HS-5 (cell line): Measurements from ENCODE around the gene TRIM13.
"Not testable (repeated sequence)": the region's sequence is repeated elsewhere in the genome, so short reads cannot be mapped to it uniquely, and the experiment has no call there.

Experiments
- DNase-seq: peaks from one replicate; pipeline ENCODE4 v3.0.0-alpha.2; 2012; ENCODE audit warnings: low read depth

TRIM13 gene, protein sequence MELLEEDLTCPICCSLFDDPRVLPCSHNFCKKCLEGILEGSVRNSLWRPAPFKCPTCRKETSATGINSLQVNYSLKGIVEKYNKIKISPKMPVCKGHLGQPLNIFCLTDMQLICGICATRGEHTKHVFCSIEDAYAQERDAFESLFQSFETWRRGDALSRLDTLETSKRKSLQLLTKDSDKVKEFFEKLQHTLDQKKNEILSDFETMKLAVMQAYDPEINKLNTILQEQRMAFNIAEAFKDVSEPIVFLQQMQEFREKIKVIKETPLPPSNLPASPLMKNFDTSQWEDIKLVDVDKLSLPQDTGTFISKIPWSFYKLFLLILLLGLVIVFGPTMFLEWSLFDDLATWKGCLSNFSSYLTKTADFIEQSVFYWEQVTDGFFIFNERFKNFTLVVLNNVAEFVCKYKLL

DNA sequence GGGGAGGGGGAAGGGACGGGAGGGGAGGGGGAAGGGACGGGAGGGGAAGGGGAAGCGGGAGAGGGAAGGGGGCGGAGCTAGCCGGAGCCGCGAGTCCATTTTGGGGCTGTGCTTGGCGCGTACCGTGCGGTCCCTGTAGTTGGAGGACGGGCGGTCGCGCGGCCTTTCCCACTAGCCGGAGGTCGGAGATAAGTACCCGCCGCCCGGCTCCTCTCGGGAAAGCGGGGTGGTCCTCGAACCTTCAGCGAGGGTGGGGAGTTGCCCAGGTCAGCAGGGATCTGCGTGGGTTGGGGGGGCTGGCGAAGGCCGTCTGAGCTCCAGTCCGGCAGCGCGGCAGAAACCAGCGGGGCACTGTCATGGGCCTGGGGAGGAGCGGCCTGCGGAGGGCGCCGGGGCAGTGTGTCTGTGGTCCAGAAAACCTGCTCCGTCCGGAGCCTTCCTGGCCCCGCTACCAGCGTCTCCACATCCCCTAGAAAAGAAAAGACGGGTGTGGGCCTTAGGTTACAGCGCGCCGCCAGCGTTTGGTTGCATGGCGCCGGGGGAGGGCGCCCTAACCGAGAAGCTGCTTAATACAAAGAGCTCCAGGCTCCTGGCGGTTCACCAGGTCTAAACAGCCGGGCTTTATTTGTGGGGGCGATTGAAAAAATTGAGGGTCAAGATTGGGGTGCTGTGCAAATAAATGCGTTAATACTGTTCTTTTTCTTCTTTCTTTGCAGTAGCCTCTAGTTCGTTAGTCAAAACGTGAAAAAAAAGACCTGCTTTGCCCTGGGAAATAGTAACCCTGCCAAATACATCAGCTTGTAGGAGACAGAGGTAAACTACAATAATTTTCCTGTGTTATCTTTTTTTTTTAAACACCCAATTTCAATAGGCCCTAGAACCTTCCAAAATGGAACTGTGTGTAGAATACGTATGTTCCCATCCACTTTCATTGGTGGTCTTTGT is at the start of gene TRIM13:
TSS of gene TRIM13 (plus strand) at position 92 of the 945 bp plus-strand sequence. CDS start 14,899 bp downstream, outside the sequence.
- DNase-seq = peak; percentile 36

DNA sequence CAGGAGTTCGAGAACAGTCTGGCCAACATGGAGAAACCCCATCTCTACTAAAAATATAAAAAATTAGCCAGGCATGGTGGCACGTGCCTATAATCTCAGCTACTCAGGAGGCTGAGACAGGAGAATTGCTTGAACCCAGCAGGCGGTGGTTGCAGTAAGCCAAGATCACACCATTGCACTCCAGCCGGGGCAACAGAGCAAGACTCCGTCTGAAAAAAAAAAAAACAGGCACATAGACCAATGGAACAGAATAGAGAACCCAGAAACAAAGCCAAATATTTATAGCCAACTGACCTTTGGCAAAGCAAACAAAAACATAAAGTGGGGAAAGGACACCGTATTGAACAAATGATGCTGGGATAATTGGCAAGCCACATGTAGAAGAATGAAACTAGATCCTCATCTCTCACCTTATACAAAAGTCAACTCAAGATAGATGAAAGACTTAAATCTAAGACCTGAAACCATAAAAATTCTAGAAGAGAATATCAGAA is 48.0 kb upstream of the TRIM13 start:
- DNase-seq = not testable (repeated sequence)

DNA sequence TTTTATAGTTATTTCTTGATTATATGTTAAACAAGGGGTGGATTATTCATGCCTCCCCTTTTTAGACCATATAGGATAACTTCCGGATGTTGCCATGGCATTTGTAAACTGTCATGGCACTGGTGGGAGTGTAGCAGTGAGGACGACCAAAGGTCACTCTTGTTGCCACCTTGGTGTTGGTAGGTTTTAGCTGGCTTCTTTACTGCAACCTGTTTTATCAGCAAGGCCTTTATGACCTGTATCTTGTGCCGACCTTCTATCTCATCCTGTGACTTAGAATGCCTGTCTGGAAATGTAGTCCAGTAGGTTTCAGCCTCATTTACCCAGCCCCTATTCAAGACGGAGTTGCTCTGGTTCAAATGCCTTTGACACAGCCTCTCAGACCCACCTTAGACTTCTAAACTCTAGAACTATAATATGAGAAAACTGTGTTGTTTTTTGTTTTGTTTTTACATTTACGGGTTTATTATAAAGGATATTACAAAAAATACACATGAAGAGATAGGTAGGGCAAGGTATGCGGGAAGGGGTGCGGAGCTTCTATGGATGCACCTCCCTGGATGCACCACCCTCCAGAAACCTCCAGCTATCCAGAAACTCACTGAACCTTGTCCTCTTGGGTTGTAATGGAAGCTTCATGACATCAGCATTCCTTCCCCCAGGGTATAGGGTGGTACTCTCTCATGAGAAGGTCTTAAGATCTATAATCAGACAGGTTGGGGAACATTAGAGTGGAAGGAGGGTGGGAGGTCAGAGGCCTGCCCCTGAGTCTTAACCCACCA is 44.9 kb upstream of the TRIM13 start:
- no peak for DNase-seq

DNA sequence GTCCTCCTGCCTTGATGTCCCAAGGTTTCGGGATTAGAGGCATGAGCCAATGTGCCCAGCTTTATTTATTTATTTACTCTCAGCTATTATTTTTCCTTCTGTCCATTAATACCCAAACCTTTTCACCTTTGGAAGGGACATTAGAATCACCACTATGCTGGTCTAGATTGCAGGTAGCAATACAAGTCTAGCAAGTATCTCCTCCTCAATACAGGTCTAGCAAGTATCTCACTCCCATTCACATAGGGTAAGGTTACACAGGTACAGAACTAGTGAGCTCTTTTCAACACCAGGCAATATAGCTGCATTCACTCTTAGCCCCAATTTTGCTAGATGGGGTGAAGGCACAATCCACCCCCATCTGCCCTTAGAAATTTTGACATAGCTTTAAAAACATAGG is 43.3 kb upstream of the TRIM13 start:
- no peak for DNase-seq

DNA sequence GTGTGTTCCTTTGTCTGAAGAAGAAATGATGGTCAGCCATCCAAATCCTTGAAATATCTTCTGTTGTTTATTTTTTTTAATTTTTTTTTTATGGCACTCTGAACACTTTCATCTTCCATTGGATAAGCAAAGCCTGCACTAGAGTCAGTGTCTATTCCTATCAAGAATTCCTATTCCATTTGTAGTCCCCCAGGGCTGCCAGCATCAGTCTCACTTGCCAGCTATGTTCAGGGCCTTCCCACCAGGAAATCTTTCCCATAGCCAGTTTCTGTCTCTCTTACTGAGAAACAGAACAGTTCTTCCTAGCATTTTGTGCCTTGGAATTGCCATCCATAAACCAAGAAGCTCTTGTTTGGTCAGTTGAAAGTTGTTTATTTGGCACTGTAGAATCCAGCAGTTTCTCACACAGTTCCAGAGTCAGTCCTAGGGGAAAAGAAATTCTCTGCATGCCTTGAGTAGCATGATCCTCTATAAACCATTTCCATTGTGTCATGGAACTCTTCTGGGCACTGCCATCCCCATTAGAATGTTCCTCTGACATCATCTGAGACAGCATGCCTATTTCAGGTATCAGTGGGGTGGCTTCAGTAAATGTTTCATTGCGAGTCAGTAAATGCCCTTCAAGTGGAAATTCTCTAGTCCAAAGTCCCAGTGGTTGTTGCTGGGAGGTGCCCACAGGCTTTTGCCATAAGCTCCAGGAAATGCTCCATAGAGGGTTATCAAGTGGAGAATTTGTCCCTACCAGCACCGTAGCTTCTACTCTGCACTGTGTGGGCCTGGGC is 42.0 kb upstream of the TRIM13 start:
- DNase-seq = no peak

DNA sequence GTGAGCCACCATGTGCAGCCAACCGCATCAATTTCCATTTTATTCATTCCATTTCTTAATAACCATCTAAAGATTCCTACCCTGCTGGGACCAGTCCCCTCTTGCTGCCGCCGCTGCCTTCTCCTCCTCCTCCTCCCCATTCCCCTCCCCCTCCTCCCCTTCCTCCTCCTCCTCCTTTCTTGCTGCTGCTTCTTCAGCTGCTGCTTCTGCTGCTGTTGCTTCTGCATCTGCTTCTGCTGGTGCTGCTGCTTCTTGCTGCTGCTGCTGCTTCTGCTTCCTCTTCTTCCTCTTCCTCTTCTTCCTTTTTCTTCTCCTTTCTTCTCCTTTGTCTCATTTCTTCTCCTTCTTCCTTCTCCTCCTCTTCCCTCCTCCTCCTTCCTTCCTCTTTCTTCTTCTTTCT is 40.7 kb upstream of the TRIM13 start:
- no peak for DNase-seq

DNA sequence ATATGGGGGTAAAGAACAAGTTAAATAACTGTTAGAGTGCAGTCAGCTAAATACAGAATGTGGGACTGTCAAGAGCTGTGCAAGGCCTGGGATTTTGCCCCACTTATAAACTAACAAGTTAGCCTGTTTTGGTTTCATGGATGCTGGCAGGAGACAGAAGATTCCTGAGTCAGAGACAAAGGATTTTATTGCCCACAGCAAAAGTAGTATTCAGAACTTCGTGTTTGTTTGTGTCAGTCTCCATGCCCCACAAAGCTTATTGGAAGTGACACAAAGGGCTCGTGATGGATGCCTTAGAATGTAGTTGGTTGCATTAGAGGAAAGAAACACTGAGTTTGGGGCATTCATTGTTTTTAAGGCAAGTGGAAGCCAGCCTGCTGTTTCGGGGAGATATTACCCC is 38.5 kb upstream of the TRIM13 start:
- DNase-seq = no peak

DNA sequence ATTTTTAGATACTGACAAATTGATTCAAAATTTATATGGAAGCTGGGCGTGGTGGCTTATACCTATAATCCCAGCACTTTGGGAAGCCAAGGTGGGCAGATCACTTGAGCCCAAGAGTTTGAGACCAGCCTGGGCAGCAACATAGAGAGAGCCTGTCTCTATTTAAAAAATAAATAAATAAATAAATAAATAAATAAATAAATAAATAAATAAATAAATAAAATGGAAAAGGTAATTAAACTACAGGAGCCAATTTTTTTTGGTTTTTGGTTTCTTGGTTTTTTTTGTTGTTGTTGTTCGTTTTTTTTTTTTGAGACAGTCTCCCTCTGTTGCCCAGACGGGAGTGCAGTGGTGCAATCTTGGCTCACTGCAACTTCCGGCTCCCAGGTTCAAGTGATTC is 29.4 kb upstream of the TRIM13 start:
- no peak for DNase-seq

DNA sequence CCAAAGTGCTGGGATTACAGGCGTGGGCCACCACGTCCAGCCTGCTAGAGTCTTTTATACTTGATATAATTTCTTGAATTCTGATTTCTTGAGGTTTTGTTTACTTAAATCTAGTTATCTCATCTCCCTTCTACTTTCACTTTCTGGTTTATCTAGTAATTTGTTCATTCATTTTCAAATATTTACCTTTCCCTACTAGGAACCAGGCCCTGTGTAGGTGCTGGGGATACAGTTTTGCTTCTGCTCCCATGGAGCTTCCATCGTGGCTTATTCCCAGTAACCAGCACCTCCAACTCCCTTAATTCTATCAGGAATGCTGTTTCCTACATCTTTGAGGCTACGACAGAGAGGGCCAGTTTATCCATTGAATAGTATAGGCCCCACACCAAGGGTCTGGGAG is 24.1 kb upstream of the TRIM13 start:
- no peak for DNase-seq

DNA sequence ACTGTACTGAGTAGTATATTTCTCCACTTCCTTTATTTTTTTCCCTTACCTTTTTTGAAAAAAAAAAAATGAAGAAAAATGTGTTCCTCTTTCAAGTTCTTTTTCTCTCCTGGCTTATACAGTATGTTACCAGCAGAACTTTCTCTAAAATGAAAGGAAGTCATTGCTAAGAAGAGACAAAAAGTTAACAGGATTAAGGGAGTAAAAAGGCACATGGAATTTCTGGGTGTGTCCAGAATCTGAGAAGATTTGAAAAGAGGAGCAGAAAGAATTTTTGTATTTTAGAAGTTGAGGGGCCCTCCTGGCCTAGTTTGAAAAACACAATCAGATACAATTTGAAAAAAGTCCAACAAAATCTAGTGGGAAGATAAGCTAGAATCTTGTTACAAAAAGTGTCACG is 21.0 kb upstream of the TRIM13 start:
- no peak for DNase-seq

DNA sequence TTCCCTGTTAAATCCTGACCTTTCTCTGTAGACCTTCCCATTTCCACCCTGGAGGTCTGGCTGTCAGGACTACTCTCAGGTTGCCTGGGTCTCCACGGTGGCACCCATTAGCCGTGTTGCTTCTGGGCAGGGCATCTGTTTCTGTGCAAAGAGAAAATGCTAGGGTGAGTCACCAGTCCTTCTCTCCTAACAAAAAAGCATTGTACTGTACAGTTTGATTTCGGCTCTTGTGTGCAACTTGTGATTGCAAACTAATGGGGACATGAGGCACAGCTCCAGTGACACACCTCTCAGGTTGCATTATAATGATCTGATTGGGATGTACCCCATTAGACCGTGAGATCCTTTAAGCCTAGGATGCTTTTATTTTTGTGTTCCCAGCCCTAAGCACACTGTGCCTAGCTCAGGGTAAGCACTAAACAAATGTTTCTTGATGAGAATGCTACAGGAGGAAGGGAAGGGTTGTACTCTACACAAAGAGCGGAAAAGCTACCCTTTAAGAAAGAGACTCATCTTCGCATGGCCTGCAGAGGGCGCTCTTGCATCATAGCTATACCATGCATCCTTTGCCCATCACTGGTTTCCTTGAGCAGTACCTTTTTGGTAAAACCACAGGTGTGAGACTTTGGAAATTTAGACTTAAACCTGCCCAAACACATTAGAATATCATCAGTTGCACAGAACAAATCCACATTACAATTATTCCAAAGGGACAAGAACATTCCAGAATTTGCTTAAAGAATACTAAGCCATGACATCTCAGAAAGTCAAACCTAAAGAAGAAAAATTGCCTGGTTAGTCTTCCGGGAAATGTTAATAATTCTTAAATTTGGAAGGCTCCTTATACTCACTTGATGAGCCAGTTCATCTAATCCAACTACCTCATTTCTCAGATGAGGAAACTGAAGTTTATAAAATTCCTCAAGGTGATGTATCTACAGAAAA is 20.3 kb upstream of the TRIM13 start:
- no peak for DNase-seq

DNA sequence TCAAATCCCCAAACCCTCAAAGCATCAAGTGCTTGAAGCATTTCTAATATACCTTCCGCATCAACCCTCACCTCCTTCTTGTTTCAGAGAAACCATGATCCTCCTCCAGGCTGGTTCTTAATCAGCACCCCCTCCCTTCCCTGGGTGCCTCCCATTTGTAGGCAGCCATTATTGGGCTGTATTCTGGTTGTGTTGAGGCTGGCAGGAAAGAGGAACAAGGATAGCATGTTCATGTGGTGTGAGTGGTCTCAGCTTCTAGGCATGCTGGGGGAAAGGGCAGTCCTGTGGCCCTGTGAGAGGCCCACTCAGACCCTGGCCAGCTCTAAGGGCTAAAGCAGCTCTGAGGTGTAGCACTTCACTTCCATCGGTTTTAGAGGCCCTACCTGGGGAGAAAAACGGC is 18.9 kb upstream of the TRIM13 start:
- DNase-seq = no peak

DNA sequence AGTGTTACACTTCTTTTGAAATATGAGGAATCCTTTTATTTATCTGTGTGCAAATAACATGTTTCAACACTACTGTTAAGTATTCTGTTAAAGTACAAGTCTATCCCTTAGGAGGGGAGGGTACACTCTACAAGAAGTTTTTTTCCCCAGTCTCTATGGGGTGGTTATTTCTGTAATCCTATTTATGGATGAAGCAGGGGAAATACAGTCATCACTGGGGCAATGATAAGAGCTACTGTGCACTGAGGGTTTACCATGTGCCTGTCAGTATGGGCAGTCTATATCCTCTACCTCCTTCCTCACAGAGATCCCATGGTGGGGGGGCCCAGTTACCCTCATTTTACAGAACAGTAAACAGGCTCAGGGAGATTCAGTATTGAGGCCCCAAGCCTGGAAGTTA is 16.6 kb upstream of the TRIM13 start:
- DNase-seq = no peak

DNA sequence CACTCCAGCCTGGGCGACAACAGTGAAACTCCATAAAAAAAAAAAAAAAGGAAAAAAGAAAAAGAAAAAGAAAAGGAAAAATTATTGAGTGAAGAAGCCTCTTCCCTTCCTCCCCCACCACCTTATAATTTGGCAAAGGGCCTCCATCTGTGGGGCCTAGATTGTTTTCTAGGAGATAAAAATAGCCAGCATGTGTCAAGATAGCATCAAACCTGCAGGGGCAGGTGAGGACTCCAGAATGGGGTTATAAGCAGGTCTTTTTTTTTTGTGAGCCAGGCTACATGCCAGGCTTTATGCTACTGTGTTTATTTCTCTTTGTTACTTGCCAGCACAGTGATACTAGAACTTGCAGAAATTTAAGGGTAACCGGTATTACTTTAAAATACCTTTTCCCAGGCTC is 11.7 kb upstream of the TRIM13 start:
- no peak for DNase-seq

DNA sequence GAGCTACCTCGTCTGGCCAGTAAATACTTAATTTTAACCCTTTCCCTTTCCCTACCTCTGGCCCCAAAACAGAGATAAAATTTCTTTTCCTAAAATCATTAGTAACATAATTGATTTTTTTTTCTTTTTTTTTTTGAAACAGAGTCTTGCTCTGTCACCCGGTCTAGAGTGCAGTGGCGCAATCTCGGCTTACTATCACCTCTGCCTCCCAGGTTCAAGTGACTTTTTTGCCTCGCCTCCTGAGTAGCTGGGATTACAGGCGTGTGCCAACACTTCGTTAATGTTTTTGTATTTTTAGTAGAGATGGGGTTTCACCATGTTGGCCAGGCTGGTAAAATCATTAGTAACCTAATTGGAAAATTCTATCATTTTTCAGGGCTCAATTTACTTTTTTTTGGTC is 10.4 kb upstream of the TRIM13 start:
- no peak for DNase-seq

DNA sequence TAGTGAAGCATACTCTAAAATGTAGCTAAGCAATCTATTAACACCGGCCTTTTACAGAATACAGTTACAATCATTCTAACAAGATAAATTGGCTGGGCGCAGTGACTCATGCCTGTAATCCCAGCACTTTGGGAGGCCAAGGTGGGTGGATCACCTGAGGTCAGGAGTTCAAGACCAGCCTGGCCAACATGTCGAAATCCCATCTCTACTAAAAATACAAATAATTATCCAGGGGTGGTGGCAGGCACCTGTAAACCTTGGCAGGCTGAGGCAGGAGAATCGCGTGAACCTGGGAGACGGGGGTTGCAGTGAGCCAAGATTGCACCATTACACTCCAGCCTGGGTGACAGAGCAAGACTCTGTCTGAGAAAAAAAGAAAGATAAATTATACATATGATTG is 6.2 kb upstream of the TRIM13 start:
- not testable (repeated sequence) for DNase-seq

DNA sequence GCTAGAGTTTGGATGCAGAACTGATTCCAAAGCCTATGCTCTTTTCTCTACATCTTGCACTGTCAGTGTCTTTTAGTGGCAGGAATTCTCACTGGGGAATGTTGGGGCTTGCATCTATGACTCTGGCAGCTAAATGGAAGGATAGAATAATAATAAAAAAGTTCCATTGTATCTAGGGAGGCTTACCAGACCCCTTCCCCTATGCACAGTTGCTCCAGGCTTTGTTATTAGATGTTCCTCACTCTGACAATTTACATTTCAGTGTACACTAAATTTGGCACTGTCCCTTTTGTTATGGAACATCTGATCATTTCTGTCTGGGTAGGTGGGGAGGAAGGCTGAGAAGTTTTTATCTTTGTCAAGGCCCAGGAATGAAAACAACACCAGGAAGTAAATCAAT is 3.7 kb upstream of the TRIM13 start:
- no peak for DNase-seq

DNA sequence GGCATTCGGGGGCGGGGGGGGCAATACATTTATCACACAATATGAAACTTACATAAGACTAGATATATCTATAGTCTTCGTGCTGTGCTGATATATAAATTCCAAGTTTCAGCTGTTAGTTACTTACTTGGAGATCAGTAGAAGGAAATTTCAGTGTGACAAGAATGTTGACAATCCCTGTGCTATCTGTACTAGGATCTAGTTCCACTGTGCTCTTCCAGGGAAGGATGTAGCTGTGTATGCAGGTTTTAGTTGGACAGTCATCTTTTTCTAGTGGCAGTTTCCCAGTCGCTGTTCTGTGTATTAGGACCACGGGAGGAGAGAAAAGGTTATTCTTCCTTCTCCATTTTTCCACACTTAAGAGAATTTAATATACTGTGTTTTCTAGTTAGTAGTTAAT is 3.2 kb upstream of the TRIM13 start:
- DNase-seq = no peak

DNA sequence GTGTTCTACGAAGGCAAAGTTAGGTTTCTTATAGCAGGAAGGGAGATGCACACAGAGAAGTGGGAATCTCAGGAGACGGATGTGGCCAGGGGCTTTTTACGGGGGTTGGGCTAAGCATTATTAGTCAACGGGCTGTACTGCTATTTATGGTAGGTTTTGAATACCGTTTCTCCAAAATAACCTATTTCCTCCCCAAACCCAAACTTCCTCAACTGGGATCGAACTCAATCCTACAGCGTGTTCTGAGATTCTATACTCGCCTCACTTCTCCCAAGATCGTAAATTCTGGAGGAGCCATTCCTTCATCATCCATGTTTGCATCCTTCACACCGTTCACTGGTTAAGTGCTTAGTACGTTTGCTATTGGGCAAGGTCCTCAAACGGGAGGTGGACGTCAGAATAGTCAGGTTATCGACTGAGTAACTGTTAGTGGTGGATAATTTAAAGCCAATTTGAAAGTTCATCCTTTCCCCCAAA is 1.2 kb upstream of the TRIM13 start:
- no peak for DNase-seq
